SK-N-SH treated with all-trans-retinoic acid at 6 μM for 48 hours (cell line): ENCODE data around the gene CD55.

Source experiments
- ATAC-seq: fragments of 200-7000 bp; cut with Tn5 transposase; 3 replicates; pipeline ENCODE4 v1.9.1; 2020; ENCODE audit warnings: mild to moderate bottlenecking, moderate library complexity
- ARNTL ChIP-seq: fragments of 450-650 bp; formaldehyde crosslinking; IDR thresholded peaks from 2 replicates; pipeline ENCODE4 v1.5.0; 2020; ENCODE audit warnings: low read depth, mild to moderate bottlenecking, moderate library complexity, borderline replicate concordance
- BACH2 ChIP-seq: fragments of 250-450 bp; sonication (Bioruptor Pico); IDR thresholded peaks from 2 replicates; pipeline ENCODE4 v1.9.0; 2021; ENCODE audit warnings: mild to moderate bottlenecking, borderline replicate concordance
- CSDC2 ChIP-seq: fragments of 250-450 bp; sonication (Bioruptor Pico); IDR thresholded peaks from 2 replicates; pipeline ENCODE4 v1.5.0; 2020; ENCODE audit warnings: mild to moderate bottlenecking, moderate library complexity
- ESRRG ChIP-seq: fragments of 250-450 bp; sonication (Bioruptor Pico); IDR thresholded peaks from 2 replicates; pipeline ENCODE4 v1.6.1; 2021; ENCODE audit warnings: mild to moderate bottlenecking
- GLIS3 ChIP-seq: fragments of 250-450 bp; sonication (Bioruptor Pico); IDR thresholded peaks from 2 replicates; pipeline ENCODE4 v1.5.0; 2020; ENCODE audit warnings: mild to moderate bottlenecking, moderate library complexity
- ISL1 ChIP-seq: fragments of 250-450 bp; sonication (Bioruptor Pico); IDR thresholded peaks from 2 replicates; pipeline ENCODE4 v2.1.2; 2022; ENCODE audit warnings: mild to moderate bottlenecking, moderate library complexity
- OSR1 ChIP-seq: fragments of 250-450 bp; sonication (Bioruptor Pico); IDR thresholded peaks from 2 replicates; pipeline ENCODE4 v1.8.0; 2022; ENCODE audit warnings: moderate library complexity, mild to moderate bottlenecking, inconsistent platforms
- PATZ1 ChIP-seq: fragments of 250-450 bp; sonication (Bioruptor Pico); IDR thresholded peaks from 2 replicates; pipeline ENCODE4 v1.8.0; 2020; ENCODE audit warnings: mild to moderate bottlenecking, moderate library complexity, borderline replicate concordance
- POU6F1 ChIP-seq: fragments of 250-450 bp; sonication (Bioruptor Pico); IDR thresholded peaks from 2 replicates; pipeline ENCODE4 v1.8.0; 2021; ENCODE audit warnings: low read depth, mild to moderate bottlenecking, moderate library complexity, borderline replicate concordance
- PPARA ChIP-seq: fragments of 250-450 bp; sonication (Bioruptor Pico); IDR thresholded peaks from 2 replicates; pipeline ENCODE4 v1.5.0; 2020; ENCODE audit warnings: mild to moderate bottlenecking, borderline replicate concordance
- RARB ChIP-seq: fragments of 250-450 bp; sonication (Bioruptor Pico); IDR thresholded peaks from 2 replicates; pipeline ENCODE4 v1.8.0; 2021; ENCODE audit warnings: mild to moderate bottlenecking, moderate library complexity
- SNAI2 ChIP-seq: fragments of 250-450 bp; sonication (Bioruptor Pico); IDR thresholded peaks from 2 replicates; pipeline ENCODE4 v1.5.0; 2020; ENCODE audit warnings: mild to moderate bottlenecking, moderate library complexity
- TCF4 ChIP-seq: fragments of 250-450 bp; sonication (Bioruptor Pico); IDR thresholded peaks from 2 replicates; pipeline ENCODE4 v1.8.0; 2021; ENCODE audit warnings: mild to moderate bottlenecking, moderate library complexity, borderline replicate concordance
- TOX ChIP-seq: fragments of 250-450 bp; sonication (Bioruptor Pico); IDR thresholded peaks from 2 replicates; pipeline ENCODE4 v1.8.0; 2021; ENCODE audit warnings: mild to moderate bottlenecking, moderate library complexity, borderline replicate concordance
- ZC3H10 ChIP-seq: fragments of 250-450 bp; sonication (Bioruptor Pico); IDR thresholded peaks from 2 replicates; pipeline ENCODE4 v1.5.1; 2021; ENCODE audit warnings: mild to moderate bottlenecking, moderate library complexity
- ZFP3 ChIP-seq: fragments of 250-450 bp; sonication (Bioruptor Pico); IDR thresholded peaks from 2 replicates; pipeline ENCODE4 v1.5.0; 2020; ENCODE audit warnings: mild to moderate bottlenecking, moderate library complexity
- ZFP30 ChIP-seq: fragments of 450-650 bp; formaldehyde crosslinking; IDR thresholded peaks from 2 replicates; pipeline ENCODE4 v1.5.0; 2022; ENCODE audit warnings: mild to moderate bottlenecking, moderate library complexity
- ZNF565 ChIP-seq: fragments of 450-650 bp; formaldehyde crosslinking; conservative IDR thresholded peaks from 2 replicates; pipeline ENCODE4 v1.5.0; 2020; ENCODE audit warnings: low read depth, mild to moderate bottlenecking, moderate library complexity
- ZNF70 ChIP-seq: fragments of 450-650 bp; formaldehyde crosslinking; IDR thresholded peaks from 2 replicates; pipeline ENCODE4 v1.5.0; 2020; ENCODE audit warnings: mild to moderate bottlenecking, moderate library complexity
- ZNF8 ChIP-seq: fragments of 450-650 bp; formaldehyde crosslinking; IDR thresholded peaks from 2 replicates; pipeline ENCODE4 v1.5.0; 2020; ENCODE audit warnings: mild to moderate bottlenecking, moderate library complexity
- TF ChIP-seq, protein P1 (sequence below): fragments of 250-450 bp; sonication (Bioruptor Pico); IDR thresholded peaks from 2 replicates; pipeline ENCODE4 v1.5.1; 2021; ENCODE audit warnings: mild to moderate bottlenecking, moderate library complexity
- TF ChIP-seq, protein P2 (sequence below): fragments of 250-450 bp; sonication (Bioruptor Pico); IDR thresholded peaks from 2 replicates; pipeline ENCODE4 v1.5.0; 2020; ENCODE audit warnings: mild to moderate bottlenecking, moderate library complexity

Gene CD55

DNA sequence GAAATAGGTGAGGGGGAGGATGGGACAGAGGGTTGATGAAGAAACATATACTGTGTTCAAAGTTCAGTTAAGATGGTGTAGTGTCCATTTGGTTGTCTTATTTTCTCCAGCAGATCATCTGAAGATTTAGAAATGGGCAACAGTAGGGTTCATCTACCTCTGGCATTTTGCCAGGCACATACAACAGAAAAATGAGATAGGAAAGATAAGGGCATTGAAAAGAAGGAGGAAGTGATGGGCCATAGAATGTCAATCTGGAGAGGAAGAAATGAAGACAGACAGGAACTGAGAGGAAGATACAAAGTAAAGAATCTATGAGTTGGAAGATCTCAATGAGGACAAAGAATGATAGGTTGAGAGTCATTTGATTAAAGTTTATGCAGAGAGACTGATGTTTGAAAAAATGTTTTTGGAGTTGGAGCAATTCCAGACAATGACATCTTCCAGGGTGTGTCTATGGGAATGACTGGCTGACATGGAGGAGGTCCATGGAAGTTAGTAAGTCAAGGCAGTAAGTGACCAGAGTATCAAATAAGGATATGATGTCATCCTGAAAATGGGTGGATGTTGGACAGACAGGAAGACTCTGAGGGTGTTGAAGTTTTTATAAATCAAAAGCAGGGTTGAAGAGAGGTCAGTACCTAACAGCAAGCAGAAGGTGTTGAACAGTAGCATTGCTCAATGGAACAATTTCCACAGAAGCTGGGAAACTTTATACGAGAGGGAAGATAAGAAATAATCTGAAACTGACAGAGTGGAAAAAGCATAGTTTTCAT is 18.7 kb upstream of the CD55 start:
- no peak for ATAC-seq
- no peak for TF ChIP-seq PPARA (CRISPR knock-in tag)
- TF ChIP-seq, protein P1, sequence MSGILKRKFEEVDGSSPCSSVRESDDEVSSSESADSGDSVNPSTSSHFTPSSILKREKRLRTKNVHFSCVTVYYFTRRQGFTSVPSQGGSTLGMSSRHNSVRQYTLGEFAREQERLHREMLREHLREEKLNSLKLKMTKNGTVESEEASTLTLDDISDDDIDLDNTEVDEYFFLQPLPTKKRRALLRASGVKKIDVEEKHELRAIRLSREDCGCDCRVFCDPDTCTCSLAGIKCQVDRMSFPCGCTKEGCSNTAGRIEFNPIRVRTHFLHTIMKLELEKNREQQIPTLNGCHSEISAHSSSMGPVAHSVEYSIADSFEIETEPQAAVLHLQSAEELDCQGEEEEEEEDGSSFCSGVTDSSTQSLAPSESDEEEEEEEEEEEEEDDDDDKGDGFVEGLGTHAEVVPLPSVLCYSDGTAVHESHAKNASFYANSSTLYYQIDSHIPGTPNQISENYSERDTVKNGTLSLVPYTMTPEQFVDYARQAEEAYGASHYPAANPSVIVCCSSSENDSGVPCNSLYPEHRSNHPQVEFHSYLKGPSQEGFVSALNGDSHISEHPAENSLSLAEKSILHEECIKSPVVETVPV (CRISPR knock-in tag), result no peak
- no peak for TF ChIP-seq OSR1 (CRISPR knock-in tag)
- TF ChIP-seq, protein P2, sequence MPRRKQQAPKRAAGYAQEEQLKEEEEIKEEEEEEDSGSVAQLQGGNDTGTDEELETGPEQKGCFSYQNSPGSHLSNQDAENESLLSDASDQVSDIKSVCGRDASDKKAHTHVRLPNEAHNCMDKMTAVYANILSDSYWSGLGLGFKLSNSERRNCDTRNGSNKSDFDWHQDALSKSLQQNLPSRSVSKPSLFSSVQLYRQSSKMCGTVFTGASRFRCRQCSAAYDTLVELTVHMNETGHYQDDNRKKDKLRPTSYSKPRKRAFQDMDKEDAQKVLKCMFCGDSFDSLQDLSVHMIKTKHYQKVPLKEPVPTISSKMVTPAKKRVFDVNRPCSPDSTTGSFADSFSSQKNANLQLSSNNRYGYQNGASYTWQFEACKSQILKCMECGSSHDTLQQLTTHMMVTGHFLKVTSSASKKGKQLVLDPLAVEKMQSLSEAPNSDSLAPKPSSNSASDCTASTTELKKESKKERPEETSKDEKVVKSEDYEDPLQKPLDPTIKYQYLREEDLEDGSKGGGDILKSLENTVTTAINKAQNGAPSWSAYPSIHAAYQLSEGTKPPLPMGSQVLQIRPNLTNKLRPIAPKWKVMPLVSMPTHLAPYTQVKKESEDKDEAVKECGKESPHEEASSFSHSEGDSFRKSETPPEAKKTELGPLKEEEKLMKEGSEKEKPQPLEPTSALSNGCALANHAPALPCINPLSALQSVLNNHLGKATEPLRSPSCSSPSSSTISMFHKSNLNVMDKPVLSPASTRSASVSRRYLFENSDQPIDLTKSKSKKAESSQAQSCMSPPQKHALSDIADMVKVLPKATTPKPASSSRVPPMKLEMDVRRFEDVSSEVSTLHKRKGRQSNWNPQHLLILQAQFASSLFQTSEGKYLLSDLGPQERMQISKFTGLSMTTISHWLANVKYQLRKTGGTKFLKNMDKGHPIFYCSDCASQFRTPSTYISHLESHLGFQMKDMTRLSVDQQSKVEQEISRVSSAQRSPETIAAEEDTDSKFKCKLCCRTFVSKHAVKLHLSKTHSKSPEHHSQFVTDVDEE (CRISPR knock-in tag), result no peak
- no peak for TF ChIP-seq RARB
- no peak for TF ChIP-seq ZNF70
- TF ChIP-seq ZC3H10 (CRISPR knock-in tag), result no peak
- TF ChIP-seq GLIS3 (CRISPR knock-in tag), result no peak
- no peak for TF ChIP-seq ESRRG (CRISPR knock-in tag)
- no peak for TF ChIP-seq ZNF565

GRCh38 chr1:207304710-207305488 is 16.6 kb upstream of the CD55 start:
- ATAC-seq, result no peak
- TF ChIP-seq SNAI2 (CRISPR knock-in tag) (no peak), BACH2 (CRISPR knock-in tag) (no peak), CSDC2 (CRISPR knock-in tag) (no peak), PATZ1 (no peak), ZNF8 (CRISPR knock-in tag) (no peak), ARNTL (CRISPR knock-in tag) (no peak), TCF4 (CRISPR knock-in tag) (no peak), OSR1 (CRISPR knock-in tag) (no peak), RARB (no peak), TOX (CRISPR knock-in tag) (no peak), ZFP30 (CRISPR knock-in tag) (no peak), ZC3H10 (CRISPR knock-in tag) (no peak), ZNF70 (no peak)

- no peak for ATAC-seq
- TF ChIP-seq ZFP3 (CRISPR knock-in tag), result no peak
- TF ChIP-seq SNAI2 (CRISPR knock-in tag), result no peak
- no peak for TF ChIP-seq TOX (CRISPR knock-in tag)
- TF ChIP-seq ZNF70, result no peak
- no peak for TF ChIP-seq RARB
- TF ChIP-seq GLIS3 (CRISPR knock-in tag), result no peak
- TF ChIP-seq CSDC2 (CRISPR knock-in tag), result no peak
- TF ChIP-seq ZNF565, result no peak
- TF ChIP-seq, protein P2 (CRISPR knock-in tag), result no peak
- TF ChIP-seq TCF4 (CRISPR knock-in tag), result no peak
- no peak for TF ChIP-seq PPARA (CRISPR knock-in tag)
- TF ChIP-seq ZC3H10 (CRISPR knock-in tag), result no peak
- no peak for TF ChIP-seq POU6F1 (CRISPR knock-in tag)
- TF ChIP-seq ISL1, result no peak
- no peak for TF ChIP-seq ZNF8 (CRISPR knock-in tag)
- TF ChIP-seq PATZ1, result no peak
Observed at GRCh38 chr1:207305489-207305873, 16.0 kb upstream of the CD55 start.
